HG02588 (cell line): Measurements from ENCODE around the gene ABHD17A.
A peak's percentile ranks its signal among the peaks of the same experiment; 100 is the strongest.
"Not testable (repeated sequence)": the region's sequence is repeated elsewhere in the genome, so short reads cannot be mapped to it uniquely, and the experiment has no call there.

ENCODE experiments used
- ATAC-seq: cut with Tn5 transposase; IDR thresholded peaks from one replicate; pipeline ENCODE4 v1.9.1; 2021; ENCODE audit warnings: mild to moderate bottlenecking, moderate library complexity; ENCODE audit not compliant: unreplicated experiment

The ABHD17A gene

GRCh38 chr19:1911098-1911497, 25.8 kb upstream of the ABHD17A start:
- no peak for ATAC-seq

GRCh38 chr19:1910177-1910576, 24.9 kb upstream of the ABHD17A start:
- ATAC-seq: no peak

GRCh38 chr19:1909761-1910080, 24.4 kb upstream of the ABHD17A start:
- ATAC-seq: no peak

- no peak for ATAC-seq
These were observed 23.0 kb upstream of the ABHD17A start for GRCh38 chr19:1908364-1908678.

GRCh38 chr19:1907563-1908363, 22.5 kb upstream of the ABHD17A start:
- ATAC-seq: no peak

GRCh38 chr19:1906985-1907562, 21.8 kb upstream of the ABHD17A start:
- no peak for ATAC-seq

- no peak for ATAC-seq
These were observed 20.6 kb upstream of the ABHD17A start for GRCh38 chr19:1905863-1906375.

GRCh38 chr19:1905110-1905862, 20.0 kb upstream of the ABHD17A start, which contains the start of the genes ADAT3 and SCAMP4:
ADAT3 (plus strand) TSS chr19:1905399; CDS start chr19:1912048, 6,649 bp downstream.
SCAMP4 (plus strand) TSS chr19:1905399; CDS start chr19:1915020, 9,621 bp downstream.
- ATAC-seq: peak; percentile 77

GRCh38 chr19:1904860-1905109, 19.5 kb upstream of the ABHD17A start:
- ATAC-seq: no peak

- ATAC-seq: no peak
These were observed 17.6 kb upstream of the ABHD17A start for GRCh38 chr19:1902923-1903322.

- ATAC-seq: no peak
These were observed 16.7 kb upstream of the ABHD17A start for GRCh38 chr19:1901940-1902404.

GRCh38 chr19:1896508-1896907, 11.2 kb upstream of the ABHD17A start:
- ATAC-seq: no peak

- ATAC-seq: no peak
These were observed 8.5 kb upstream of the ABHD17A start for GRCh38 chr19:1893791-1894190.

GRCh38 chr19:1889907-1890306, 4.6 kb upstream of the ABHD17A start:
- ATAC-seq: no peak

GRCh38 chr19:1888385-1888784, 3.1 kb upstream of the ABHD17A start:
- ATAC-seq: no peak

- not testable (repeated sequence) for ATAC-seq
These were observed 1.1 kb upstream of the ABHD17A start for GRCh38 chr19:1886360-1886759.

GRCh38 chr19:1884719-1885334, 469 bp downstream of the ABHD17A start:
- ATAC-seq: peak; percentile 13

GRCh38 chr19:1884291-1884718, 991 bp downstream of the ABHD17A start:
- ATAC-seq: no peak

GRCh38 chr19:1883784-1884183, 1.5 kb downstream of the ABHD17A start:
- no peak for ATAC-seq

- ATAC-seq: no peak
These were observed 2.3 kb downstream of the ABHD17A start for GRCh38 chr19:1882786-1883692.
